GM19372 (cell line): Measurements from ENCODE around the gene COL15A1.

Experiments used
- ATAC-seq: cut with Tn5 transposase; IDR thresholded peaks from one replicate; pipeline ENCODE4 v1.9.1; 2021; ENCODE audit warnings: mild to moderate bottlenecking, low read depth, moderate library complexity; ENCODE audit not compliant: unreplicated experiment

COL15A1 gene

DNA sequence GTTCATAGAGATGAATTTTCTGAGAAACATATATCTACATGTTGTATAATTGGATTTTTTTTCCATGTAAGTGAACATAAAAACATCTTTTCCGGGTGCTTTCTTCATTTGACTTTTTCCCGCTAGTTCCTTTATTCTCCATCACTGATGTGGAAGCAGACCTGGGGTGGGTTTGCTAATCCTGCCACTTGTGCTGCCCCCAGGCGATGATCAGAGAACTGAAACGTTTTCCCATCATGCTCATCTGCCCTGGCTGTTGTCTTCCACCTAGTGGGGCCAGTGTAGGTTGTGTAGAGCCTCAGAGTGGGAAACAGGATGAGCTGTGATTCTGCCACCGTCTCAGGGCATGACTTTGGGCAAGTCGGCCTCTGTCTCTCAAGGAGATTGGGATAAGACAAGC lies 127.0 kb downstream of the COL15A1 start:
- no peak for ATAC-seq

DNA sequence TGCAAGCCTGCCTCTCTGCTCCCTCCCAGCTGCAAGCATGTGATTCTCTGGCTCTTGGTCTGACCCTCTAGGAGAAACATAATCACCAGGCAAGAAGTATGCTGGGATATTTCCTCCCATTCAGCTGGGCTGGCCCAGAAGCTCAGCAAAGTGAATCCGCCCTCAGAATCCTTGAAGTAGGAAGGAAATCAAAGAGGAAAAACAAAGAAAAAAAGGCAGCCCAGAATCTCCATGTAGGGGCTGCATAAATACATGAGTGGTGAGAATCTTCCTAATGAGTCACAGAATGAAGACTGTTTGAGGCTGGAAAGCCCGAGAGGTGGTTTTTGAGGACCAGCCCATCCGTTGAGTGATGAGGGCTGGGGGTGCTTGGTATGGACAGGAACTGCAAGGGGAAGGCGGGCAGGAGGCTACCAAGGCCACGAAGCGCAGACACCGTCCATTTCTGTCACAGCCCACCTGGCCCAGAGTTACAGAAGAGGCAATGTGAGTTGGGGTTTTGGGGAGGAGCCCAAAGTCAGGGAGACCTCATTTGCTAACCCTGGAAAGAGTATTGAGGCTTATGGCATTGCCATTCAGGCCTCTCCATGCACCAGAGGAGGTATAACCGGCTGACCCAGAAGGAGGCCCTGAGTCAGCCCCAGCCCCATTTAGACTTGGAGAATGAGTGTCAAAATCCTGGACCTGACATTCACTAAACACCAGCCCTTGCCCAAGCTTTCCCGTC lies 127.8 kb downstream of the COL15A1 start:
- ATAC-seq, result no peak

DNA sequence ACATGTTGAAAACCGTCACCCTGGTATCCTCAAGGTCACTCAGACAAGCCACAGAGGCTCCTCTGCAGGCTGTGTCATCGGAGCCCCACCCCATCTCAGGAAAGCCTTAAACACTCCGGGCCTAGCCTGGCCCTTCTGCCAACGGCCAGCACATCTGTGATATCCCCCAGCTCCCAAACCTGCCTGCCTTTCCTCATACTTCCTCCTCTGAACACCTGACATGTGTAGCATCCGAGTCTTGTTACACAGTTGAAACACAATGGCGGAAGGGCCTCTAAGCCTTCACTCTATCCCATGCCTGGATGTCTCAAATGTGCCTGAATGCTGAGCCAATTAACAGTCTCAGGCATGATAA lies 128.3 kb downstream of the COL15A1 start:
- no peak for ATAC-seq

DNA sequence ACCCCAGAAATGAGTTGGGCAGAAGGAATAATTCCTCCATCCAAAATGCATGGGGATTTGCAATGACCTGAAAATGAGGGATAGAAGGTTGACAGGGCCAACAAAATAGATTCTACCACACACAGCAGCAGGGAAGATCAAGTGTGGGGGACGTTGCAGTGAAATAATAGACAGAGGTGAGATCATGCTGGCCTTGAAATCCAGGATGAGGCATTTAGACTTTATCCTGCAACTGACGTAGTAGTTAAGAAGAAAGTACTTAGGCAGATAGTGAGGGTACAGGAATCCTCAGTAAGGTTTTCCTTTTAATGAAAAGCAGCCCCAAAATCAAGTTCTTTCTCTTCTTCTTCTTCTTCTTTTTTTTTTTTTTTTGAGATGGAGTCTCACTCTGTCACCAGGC lies 129.6 kb downstream of the COL15A1 start:
- no peak for ATAC-seq

DNA sequence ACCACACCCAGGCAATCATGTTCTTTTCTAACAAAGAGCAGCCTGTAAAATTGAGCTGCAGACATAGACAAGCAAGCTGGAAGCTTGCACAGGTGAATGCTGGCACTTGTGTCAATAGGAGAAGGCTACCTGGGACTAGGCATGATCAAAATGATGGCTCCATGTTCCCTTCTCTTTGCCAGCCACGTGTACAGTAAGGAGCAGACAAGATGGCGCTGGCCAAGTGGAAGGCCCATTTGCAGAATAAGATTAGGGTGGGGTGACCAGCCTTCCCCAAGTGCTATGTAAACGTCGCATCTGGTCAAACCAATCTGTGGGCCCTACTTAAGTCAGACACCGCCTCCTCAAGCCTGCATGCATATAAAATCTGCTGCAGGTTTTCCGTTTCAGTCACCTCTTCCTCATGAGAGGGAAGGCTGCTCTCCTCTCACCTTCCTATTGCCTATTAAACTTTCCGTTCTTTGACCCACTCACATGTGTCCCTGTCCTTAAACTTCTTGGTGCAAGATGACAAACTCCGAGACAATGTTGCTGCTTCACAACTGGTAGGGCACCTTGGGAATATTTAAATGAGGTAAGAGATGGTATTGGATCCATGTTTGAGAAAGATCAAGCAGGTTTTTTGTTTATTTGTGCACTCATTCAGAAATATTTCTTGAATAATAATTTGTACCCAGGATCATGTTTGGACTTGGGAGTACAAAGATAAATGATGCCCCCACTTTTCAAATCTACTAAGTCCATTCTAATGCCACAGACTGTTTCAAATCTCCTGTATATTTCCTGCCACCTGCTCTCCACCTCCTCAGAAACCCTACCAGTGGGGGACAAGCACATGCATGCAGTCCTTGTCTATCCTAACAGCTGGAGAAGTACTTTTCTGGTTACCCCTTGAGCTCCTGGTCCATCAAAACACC lies 130.5 kb downstream of the COL15A1 start:
- no peak for ATAC-seq

DNA sequence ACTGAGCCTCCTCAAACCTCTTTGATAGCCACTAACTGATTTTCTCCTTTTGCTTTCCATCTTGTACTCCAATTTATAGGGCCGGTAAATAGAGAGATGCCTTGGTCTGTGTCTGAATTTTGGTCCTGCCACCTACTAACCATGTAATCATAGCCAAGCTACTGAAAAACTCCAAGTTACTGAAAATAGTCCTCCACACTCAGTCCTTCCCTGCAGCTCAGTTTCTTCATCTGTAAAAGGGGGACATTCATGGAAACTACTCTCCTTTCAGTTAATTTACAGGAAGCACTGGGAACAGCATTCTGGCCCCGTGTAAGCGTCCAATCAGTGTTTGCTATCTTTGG lies 131.2 kb downstream of the COL15A1 start:
- no peak for ATAC-seq

DNA sequence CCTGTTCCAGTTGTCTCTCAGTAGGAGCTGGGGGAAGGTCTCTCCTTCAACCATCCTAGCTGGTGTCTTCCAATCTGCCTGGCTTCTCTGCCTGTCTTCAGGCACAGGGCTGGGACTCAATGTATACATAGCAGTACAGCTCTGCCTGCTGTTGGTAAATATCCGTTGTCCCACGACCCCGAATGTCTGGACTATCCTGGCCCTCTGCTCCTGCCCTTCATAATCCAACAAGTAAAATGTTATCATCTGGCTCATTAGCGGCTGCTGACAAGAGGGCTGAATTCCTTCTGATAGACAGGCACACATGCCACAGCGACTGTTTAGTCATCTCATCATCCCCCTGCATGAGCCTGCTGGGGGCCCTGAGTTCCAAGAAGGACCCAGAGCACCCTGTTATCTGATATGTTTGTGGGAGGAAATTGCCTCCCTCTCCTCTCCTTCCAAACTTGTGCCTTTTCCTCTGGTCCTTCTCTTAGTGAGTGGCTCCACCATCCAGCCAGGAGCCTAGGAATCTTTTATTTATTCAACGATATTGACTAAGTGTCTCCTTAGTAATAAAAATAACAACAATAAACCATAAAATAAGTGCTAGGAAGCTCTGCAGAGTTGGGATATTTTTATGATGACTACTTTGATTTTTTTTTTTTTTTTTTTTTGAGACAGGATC lies 131.7 kb downstream of the COL15A1 start:
- ATAC-seq, result no peak

DNA sequence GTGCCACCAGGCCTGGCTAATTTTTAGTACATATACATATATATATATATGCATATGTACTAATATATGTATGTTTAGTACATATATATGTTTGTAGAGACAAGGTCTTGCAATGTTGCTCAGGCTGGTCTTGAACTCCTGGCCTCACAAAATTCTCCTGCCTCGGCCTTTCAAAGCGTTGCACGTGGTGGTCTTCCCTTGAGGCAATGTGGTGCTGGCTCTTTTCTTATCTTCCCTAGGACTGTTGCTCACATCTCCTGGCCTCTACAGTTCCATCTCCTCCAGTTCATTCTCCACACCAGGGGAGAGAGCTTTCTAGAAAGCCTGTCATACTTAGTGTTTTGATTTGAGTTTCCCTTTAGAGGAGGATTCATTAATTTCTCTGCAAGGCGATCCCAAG lies 132.3 kb downstream of the COL15A1 start:
- no peak for ATAC-seq

DNA sequence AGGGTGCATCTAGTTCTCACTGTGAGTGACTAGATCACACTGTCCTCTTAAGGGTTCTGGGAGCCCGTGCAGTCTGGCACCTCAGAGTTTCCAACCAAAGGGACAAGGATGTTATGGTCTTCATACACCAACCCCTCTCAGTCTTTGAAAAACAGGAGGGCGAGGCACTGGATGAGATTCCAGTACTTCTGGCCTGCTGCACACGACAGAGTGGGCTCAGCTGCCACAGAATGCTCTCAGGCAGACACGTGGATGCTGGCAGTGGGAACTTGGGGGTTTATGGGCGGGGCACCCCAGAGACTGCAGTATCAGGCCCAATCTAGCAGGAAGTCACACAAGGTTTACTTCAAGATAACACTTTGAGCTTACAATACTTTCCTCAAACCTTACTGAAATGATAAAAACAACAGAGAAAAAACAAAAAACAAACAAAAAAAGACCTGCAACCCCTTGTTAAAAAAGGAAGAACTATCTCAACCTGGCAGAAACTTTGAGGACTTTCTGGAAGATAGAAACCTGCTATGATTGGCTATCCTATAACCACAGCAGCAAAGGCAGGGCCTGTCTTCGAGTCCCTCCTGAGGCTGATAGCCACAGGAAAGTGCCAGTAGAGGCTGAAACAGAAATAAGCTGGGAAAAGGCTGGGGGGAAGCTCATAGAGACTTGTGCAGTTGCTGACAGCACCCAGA lies 132.9 kb downstream of the COL15A1 start:
- ATAC-seq, result no peak

DNA sequence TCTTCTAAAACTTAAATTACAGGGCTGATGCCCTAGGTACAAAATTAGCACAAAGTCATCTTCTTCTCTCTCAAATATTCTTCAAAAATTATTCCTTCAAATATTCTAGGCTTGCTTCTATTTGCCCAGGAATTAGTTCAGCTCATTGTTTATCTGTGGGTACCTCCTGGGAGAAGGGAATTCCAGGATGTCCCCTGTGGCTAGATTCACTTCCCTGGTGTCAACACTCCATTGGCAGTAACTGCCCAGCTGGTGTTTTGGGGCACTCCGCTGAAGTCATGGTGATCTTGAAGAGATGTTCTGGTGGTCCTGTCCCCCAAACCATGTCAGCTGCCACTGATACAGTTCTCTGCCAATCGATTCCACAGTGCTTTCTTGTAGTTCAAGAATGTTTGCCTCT lies 135.0 kb downstream of the COL15A1 start:
- ATAC-seq, result no peak

DNA sequence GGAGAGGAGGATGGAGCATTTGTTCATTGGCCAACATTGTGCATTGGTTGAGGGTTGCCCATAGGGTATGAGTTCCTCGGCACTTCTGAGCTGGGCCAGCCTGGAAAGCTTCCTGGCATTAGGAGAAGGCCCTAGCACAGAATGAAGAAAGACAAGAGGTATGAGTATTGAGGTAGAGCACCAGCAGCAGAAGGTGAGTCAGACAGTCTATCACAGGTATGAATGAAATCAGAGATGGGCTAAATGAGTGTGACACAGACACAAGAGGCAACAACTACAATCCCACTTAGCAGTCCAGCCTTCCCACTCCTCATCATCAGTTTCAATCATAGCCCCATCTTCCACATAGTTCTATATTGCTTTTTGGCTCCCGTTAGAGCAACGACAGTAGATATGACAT lies 135.8 kb downstream of the COL15A1 start:
- ATAC-seq, result no peak

DNA sequence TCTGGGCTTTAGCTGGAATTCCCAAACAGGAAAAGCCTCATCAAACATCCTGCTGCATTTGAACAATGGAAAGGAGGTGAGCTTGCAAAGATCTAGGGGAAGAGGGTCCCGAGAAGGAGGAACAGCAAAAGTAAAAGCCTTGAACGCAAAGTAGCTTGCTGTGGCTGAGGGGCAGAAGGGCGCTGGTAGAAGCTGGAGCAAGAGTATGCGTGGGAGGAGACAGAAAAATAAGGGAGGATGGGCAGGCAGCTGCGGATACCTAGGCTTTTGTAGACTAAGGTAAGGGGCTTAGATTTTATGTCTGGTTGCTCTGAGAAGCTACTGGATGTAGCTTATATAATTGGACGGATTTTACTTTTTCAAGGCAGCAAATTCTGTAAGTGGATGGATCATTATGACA lies 139.3 kb downstream of the COL15A1 start:
- no peak for ATAC-seq

DNA sequence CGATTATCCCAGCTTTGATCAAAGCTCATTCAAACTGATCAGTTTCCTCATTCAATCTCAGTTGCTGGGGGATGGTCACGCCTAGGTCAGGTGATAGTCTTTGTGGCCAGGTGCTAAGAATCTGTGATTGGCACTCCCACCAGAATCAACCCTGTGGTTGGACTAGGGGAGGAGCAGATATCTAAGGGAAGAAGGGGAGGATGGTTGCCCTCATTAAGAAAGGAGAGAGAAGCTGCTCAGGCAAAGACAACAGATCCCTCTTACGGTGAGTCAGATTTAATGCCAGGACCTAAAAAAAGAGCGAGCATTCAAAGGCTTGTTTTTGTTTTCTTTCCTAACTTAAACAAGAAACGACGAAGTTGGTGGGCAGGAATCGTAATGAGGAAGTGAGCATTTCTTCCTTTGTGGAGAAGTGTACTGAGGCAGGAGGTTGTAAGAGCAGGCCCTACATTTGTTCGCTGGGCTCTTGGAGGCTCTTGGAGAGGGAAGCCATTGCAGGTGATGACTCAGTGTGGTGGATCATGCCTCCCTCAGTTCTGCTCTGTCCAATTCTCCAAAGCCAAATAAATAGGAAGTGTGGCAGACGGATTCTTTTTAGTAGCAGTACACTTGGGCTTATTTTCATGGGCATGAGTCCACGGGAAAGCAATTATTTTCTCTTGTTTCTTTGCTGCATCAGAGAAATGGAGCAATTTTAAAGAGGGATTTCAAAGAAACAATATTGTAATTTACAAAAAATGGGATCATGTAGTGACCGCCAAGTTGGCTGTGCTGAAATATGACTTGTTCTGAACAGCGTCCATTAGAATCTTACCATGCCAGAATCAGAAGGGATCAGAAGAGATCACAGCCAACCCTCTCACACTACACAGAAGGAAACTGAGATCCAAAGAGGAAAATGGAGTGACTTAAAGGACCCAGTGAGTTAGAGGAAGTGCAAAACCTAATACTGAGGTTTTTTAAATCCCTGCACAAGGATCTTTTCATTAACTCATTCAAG lies 142.5 kb downstream of the COL15A1 start:
- ATAC-seq, result no peak

DNA sequence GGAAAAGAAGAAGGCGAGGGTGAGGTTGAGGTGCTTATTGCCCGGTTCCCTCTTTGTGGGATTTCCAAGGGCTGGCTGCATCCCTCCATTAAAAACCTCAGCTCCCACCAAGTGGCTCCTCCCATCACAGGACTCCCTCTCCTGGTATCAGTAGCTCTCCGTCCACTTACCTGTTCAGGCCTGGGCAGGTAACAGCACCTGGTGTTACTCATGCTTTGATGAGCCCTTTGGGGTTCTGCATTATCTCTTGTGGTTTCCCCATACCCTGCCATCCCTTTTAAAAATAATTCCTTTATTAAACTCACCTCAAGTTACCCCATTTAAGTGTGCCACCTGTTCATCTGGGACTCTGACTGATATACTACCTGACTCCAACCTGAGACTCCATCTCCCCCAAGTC lies 143.8 kb downstream of the COL15A1 start:
- ATAC-seq, result no peak

DNA sequence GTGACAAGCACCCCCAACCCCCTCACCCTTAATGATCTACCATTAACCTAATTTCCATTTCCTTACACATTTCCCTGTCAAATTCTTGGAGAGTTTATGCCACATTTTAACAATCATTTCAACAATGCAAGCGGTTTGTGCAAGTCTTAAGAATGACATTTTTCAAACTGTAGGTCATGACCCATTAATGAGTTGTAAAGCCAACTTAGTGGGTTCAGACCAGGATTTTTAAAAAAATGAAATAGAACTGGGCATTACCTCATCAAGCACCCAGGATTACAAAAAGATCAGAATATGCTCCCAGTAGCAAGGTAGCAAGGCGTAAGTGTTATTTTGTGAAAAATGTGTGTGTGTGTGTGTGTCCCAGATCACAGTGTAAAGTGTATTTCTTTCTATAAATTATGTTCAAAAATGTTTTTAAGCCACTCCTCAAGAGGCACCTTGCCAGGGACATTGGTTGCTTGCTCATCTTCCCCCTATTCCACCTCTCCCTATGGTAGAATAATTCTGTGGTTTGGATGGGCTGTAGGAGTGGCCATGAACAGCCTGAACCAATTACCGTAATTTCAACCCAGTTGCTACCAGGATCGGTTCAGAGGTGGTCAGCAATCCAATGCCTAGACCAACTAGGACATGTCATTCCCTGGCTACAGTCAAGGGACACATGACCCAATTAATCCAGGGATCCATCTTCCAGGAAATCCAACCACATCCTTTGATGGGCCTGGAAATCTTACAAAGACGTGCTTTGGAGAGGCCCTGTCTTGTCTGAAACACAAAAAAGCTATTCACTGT lies 146.8 kb downstream of the COL15A1 start:
- ATAC-seq, result no peak

DNA sequence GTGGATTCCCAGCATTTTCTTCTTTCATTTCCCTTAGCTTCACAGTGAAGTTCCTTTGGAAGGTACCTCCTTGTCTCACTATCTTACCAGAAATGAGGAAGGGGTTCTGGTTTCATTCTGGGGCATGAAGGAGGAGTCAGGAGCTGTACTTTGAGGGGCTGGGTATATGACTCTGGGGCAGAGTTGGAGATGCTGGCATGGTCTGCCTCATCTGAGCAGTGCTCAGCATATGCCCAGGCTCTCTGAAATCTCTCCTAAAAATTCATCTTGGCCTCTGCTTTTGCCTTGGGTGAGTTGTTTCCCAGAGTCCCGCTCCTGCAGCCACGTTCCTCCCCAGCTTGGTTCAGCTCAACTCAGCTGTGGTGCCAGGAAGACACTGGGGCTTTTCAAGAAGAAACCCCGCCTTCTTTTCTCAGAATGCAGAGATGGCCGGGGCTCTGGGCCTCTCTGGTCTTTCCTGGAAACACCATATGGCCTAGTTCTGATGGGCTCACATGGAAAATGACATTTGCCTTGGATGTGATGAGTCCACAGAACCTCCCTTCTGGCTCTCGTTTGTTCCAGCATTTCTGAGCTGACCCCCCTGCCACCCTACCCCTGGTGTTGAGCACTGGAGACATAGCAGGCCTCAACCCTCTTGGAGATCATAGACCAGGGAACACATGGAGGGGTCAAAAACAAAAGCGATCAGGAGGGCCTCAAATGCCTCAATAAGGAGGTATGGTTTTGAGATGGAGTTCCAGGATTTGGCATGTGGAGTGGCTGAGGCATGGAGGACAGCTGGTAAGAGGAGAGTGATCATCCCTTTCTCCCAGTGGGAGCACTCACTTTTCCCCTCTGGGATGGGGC lies 149.2 kb downstream of the COL15A1 start:
- ATAC-seq, result no peak

DNA sequence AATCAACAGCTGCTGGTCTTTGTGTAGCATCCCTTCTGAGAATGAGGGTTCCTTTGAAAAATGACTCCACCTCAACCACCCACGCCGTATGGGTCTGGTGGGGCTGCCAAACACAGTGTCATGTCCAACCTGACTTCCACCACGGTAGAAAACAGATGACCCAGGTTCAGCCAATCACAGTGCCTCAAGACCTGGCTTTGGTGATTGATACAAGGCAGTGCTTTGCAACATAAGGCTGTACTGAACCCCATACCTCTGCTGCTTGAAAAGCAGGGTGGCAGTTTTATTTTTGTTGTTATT lies 149.7 kb downstream of the COL15A1 start:
- ATAC-seq, result no peak

DNA sequence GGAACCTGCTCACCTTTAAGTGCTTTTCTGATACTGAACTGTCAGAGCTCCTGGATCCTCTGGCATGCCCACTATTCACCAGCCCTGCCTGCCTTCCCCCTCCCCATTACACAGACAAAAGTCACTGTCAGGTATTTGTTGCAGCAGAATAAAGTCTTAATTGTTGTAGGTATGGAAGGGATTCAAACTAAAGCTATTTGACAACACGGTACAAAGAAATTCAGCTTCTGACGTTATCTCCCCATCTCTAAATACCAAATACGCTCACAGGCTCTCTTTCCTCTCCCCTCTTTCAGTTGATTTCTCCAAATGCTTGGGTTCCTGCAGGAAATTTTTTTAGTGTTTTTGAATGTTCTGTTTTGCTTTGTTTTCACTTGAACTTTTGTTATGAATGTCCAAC lies 151.9 kb downstream of the COL15A1 start:
- no peak for ATAC-seq
